IPS-20b (cell line): ENCODE measurements around the gene G6PC3.
A peak's percentile ranks its signal among the peaks of the same experiment; 100 is the strongest.

Experiments
- H3K27ac ChIP-seq: one replicate; pipeline ENCODE4 v1.5.1; 2013; ENCODE audit warnings: low read length
- H3K27me3 ChIP-seq: 2 replicates; pipeline ENCODE4 v1.6.1; 2013; ENCODE audit warnings: mild to moderate bottlenecking, low read length, inconsistent platforms; ENCODE audit not compliant: insufficient read depth
- H3K36me3 ChIP-seq: 2 replicates; pipeline ENCODE4 v1.6.1; 2013; ENCODE audit warnings: low read depth, mild to moderate bottlenecking, inconsistent platforms, low read length, moderate library complexity; ENCODE audit not compliant: insufficient read depth
- H3K4me1 ChIP-seq: 2 replicates; pipeline ENCODE4 v1.6.1; 2013; ENCODE audit warnings: mild to moderate bottlenecking, control low read depth, inconsistent platforms, low read length, moderate library complexity; ENCODE audit not compliant: insufficient read depth
- H3K4me3 ChIP-seq: 2 replicates; pipeline ENCODE4 v1.5.1; 2013; ENCODE audit warnings: mild to moderate bottlenecking, low read length, inconsistent platforms
- H3K9ac ChIP-seq: 2 replicates; pipeline ENCODE4 v1.6.1; 2013; ENCODE audit warnings: low read depth, mild to moderate bottlenecking, inconsistent platforms, low read length, moderate library complexity
- H3K9me3 ChIP-seq: 2 replicates; pipeline ENCODE4 v1.6.1; 2013; ENCODE audit warnings: mild to moderate bottlenecking, low read depth, low read length, inconsistent platforms; ENCODE audit not compliant: insufficient read depth

Gene G6PC3

GRCh38 chr17:44121997-44122815 lies 51.7 kb downstream of the G6PC3 start:
- Histone ChIP-seq H3K4me1 (peaks cover 32% of the 10 kb centered on the region; the same call in 1 of the 2 replicates), H3K4me3 (peak overlapping the region; percentile 96), H3K9ac (peak overlapping the region; percentile 90; the same call in 1 of the 2 replicates), H3K36me3 (peaks cover 3% of the 10 kb centered on the region; the same call in 1 of the 2 replicates), H3K27me3 (peaks cover 5% of the 10 kb centered on the region; the same call in 1 of the 2 replicates), H3K9me3 (no peaks in the 10 kb centered on the region), H3K27ac (no peak overlapping the region)

DNA sequence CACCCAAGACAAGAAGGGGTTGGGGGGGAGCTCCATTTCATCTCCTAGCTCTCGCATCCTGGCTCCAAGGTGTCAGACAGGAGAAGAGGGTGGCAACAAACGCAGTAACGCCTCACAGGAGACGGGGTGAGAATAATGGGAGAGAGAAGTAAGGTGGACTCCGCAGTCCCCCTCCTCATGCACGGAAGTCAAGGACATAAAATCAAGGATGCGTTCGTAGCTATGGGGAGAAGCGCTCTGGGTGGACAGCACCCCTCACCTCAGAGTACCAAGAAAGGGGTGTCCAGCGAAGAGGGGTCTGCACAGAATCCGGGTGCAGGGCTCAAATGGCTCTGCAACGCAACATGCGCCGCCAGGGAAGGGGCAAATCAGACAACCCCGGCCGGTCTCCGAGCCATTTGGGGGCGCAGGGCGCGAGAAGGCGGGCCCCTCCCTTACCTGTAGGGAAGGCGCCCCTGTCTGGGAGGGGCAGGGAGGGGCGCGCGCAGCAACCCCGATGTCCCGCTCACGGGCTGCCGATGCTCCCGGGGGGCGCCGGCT lies 52.4 kb downstream of the G6PC3 start:
- Histone ChIP-seq H3K9me3 (no peaks in the 10 kb centered on the region), H3K27ac (no peak overlapping the region), H3K27me3 (peaks cover 5% of the 10 kb centered on the region; the same call in 1 of the 2 replicates)

DNA sequence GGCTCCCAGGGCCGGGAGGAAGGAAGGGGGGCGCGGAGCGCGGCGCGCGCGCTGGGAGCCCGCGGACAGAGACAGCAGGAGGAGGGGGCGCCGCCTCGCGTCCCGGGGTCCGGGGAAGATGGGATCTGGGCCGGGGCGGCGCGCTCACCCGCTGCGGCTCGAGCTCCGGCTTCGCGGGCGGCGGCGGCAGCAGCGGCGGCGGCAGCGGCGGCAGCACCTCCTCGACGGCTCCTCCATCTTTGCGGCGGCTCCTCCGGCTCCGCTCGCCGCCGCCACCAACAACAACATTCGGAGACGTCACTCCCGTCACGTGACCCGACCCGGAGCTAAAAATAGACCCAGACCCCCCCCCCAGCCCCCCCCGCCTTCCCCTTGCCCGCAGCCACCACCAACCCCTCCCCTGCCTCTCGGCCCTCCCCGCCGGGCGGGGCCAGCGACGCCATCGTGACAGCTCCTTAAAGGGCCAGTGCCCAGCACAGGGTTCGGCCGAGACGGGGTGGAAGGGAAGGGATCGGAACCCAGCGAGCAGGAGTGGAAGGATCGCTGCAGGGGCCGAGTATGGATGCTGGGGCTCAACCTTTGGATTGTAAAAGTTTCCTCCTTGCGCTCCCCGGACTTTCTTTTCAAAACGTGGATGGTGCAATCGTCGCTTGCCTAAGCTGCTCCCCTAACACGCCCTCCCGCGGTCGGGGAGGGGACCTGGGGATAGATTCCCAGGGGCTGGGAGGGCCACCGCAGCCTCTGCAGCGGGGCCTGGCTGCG lies 53.0 kb downstream of the G6PC3 start, which contains the start of gene HDAC5:
TSS of gene HDAC5 (minus strand) at position 286 of the 762 bp plus-strand sequence. CDS start 6,126 bp downstream, outside the sequence.
- H3K4me3 ChIP-seq: peak within 1 kb of the TSS; percentile 96
- peaks cover 5% of the 10 kb centered on the region; the same call in 1 of the 2 replicates for H3K27me3 ChIP-seq
- no peaks in the 10 kb centered on the region for H3K36me3 ChIP-seq
- no peaks in the 10 kb centered on the region for H3K9me3 ChIP-seq
- peak within 1 kb of the TSS; percentile 90 for H3K9ac ChIP-seq
- H3K27ac ChIP-seq: peak within 1 kb of the TSS; percentile 73
- peaks cover 22% of the 10 kb centered on the region; the same call in 1 of the 2 replicates for H3K4me1 ChIP-seq

More for the DNA sequence above, 52.4 kb downstream of the G6PC3 start:
- peak overlapping the region; percentile 96 for H3K4me3 ChIP-seq
- peaks cover 28% of the 10 kb centered on the region; the same call in 1 of the 2 replicates for H3K4me1 ChIP-seq
- H3K9ac ChIP-seq: peak overlapping the region; percentile 90
- no peaks in the 10 kb centered on the region for H3K36me3 ChIP-seq

DNA sequence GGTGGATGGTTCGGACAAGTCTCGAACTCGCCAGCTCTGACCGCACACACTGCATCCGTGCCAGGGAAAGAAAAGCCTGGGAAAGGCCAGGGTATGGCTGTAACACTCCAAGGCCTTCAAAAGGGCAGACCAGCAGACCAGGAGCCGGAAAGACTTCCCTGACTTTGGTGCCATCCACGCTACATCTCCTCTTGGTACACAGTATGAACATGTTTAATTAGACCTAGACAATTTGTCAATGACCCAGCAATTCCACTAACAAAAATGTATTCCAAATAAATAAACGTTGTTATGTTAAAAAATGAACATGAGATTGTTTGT lies 53.5 kb downstream of the G6PC3 start:
- Histone ChIP-seq H3K9ac (peak overlapping the region; percentile 84; the same call in 1 of the 2 replicates), H3K4me3 (peak overlapping the region; percentile 91), H3K27ac (peak overlapping the region; percentile 73), H3K27me3 (peaks cover 5% of the 10 kb centered on the region; the same call in 1 of the 2 replicates), H3K36me3 (no peaks in the 10 kb centered on the region), H3K4me1 (peaks cover 18% of the 10 kb centered on the region; the same call in 1 of the 2 replicates), H3K9me3 (no peaks in the 10 kb centered on the region)
